Adrenal gland (tissue), 12 donors: ENCODE results near the gene CORO2B. TPM values are rescaled to one million over a fixed set of nuclear protein-coding genes. Genes with fewer than 3 reads are reported as not detected.

Experiments used
- DNase-seq, 7 donors: peaks; one replicate each; pipeline ENCODE4 v3.0.0-alpha.2; 2019 to 2020
- H3K27ac ChIP-seq, 5 donors: fragments of 200-600 bp; sonication (generic) in 4 of 5; 1 replicate in 3 of 5; 2 replicates in 2 of 5; pipeline versions ENCODE4 v1.5.1 to v1.8.0; 2016 to 2020; ENCODE audit warnings: mild to moderate bottlenecking in 1 of 5
- H3K27me3 ChIP-seq: fragments of 200-600 bp; 2 replicates; pipeline ENCODE4 v1.8.0; 2021
- H3K36me3 ChIP-seq, 2 donors: fragments of 200-600 bp; replicated peaks in 1 of 2; 1 replicate in 1 of 2; 2 replicates in 1 of 2; pipeline versions ENCODE4 v1.5.1 to v1.8.0; 2018 to 2022
- H3K4me1 ChIP-seq, 2 donors: fragments of 200-600 bp; replicated peaks in 1 of 2; 1 replicate in 1 of 2; 2 replicates in 1 of 2; pipeline versions ENCODE4 v1.5.1 to v1.8.0; 2018 to 2021
- H3K4me3 ChIP-seq, 4 donors: fragments of 200-600 bp; sonication (generic) in 3 of 4; one replicate each; pipeline ENCODE4 v1.5.1; 2016 to 2018
- H3K9me3 ChIP-seq, 3 donors: fragments of 200-600 bp; sonication (generic) in 1 of 3; replicated peaks in 1 of 3; 1 replicate in 2 of 3; 2 replicates in 1 of 3; pipeline versions ENCODE4 v1.5.1 to v1.8.0; 2016 to 2021
- CTCF ChIP-seq, 6 experiments: fragments of 450-650 bp in 4 of 6; fragments of 200-600 bp in 2 of 6; sonication (generic) in 1 of 6; IDR thresholded peaks; 1 replicate in 5 of 6; 2 replicates in 1 of 6; pipeline versions ENCODE4 v1.5.1 to v1.8.0; 2016 to 2021; ENCODE audit warnings: antibody characterized with exemption in 6 of 6, mild to moderate bottlenecking in 2 of 6, moderate library complexity in 1 of 6
- POLR2A ChIP-seq, 2 donors: fragments of 450-650 bp; IDR thresholded peaks; one replicate each; pipeline ENCODE4 v1.6.1; 2017; ENCODE audit warnings: antibody characterized with exemption in 2 of 2, mild to moderate bottlenecking in 2 of 2, moderate library complexity in 1 of 2
- WGBS, 4 donors: extraction: QIAGEN DNeasy Blood & Tissue Kit in 2 of 4; methylation state at CpG; one replicate each; pipeline versions ENCODE4 v1.1.5 to v1.1.7; 2013 to 2017; 5-methylcytosine and 5-hydroxymethylcytosine counted together
- intact Hi-C, 2 donors: fragments of 100-400 bp; cut with DNase I; formaldehyde crosslinking; loops; one replicate each; pipeline versions ENCODE4 v1.14.1 to v1.15.0; 2022 to 2023
- polyA plus RNA-seq, 3 donors: library from polyadenylated mRNA; stranded (reverse); fragments of 200-250 nt in 2 of 3; fragments of 350-450 nt in 1 of 3; fragmentation: Illumina TruSeq in 1 of 3; extraction: RNeasy Lipid Tissue Mini Kit (QIAGEN cat#74804) in 1 of 3; gene quantifications; one replicate each; pipeline ENCODE4 v1.2.3, GENCODE V29; 2013 to 2014
- total RNA-seq, 9 donors: library from RNA; depleted of rRNA in 4 of 9; stranded (reverse); fragments of >200 nt in 4 of 9; fragments of 120-200 nt in 1 of 9; fragmentation: NEBNext Ultra II Directional in 1 of 9; extraction: Animal tissue kit (Norgen Biotek cat#: 25700) in 1 of 9; gene quantifications; one replicate each; pipeline versions ENCODE4 v1.1.0 to v1.2.4, GENCODE V29; 2013 to 2023
- donor health status: healthy with polysubstance abuse.
- donor health status: Bipolar disorder and iron deficiency.
- donor health status: DM: yes; HTN: yes; CAD: no.
- donor health status: DM: no; HTN: no; CAD: no.
- donor health status: DM: no; HTN: no; CAD: no.
- donor health status: DM: yes; HTN: yes; CAD: no.

CORO2B gene
- total and polyA plus RNA-seq, 12 donors: 2.8 to 8.4 (median 4.3) TPM

- H3K36me3 ChIP-seq: no peaks in the 10 kb centered on the region
- no peak overlapping the region for H3K4me3 ChIP-seq
- H3K27ac ChIP-seq: no peak overlapping the region
- H3K9me3 ChIP-seq: no peaks in the 10 kb centered on the region
- peaks cover 8% of the 10 kb centered on the region for H3K27me3 ChIP-seq
- TF ChIP-seq CTCF (IDR thresholded peaks at IDR 0.05) (no peak), POLR2A (IDR thresholded peaks at IDR 0.05) (no peak)
- intact Hi-C loops: loop anchor here (5.0 to 10.0 kb wide), 5 partner anchors 97 to 370 kb away; no protein-coding TSS in a partner anchor
- peaks cover under 1 to 3% of the 10 kb centered on the region in 2 donors for H3K4me1 ChIP-seq
- 75 to 79% (median 77%) methylated on average over 7 to 10 of the region's 10 CpGs for WGBS, 4 donors
- DNase-seq: no peak
Observed at GRCh38 chr15:68554721-68555678, 23.8 kb upstream of the CORO2B start.

- intact Hi-C loops: loop anchor here (5.0 to 10.0 kb wide), 5 partner anchors 97 to 369 kb away; no protein-coding TSS in a partner anchor
- Histone ChIP-seq H3K4me3 (no peak overlapping the region), H3K27me3 (peaks cover 4% of the 10 kb centered on the region), H3K4me1 (peaks cover 3% of the 10 kb centered on the region in 2 donors), H3K36me3 (no peaks in the 10 kb centered on the region), H3K9me3 (no peaks in the 10 kb centered on the region), H3K27ac (no peak overlapping the region)
- peak in 1 of 7 donors; percentile 15 for DNase-seq
- TF ChIP-seq CTCF (IDR thresholded peaks at IDR 0.05) (no peak), POLR2A (IDR thresholded peaks at IDR 0.05) (no peak)
- WGBS, 4 donors: 78 to 92% (median 86%) methylated on average over 7 of the region's 7 CpGs
Observed at GRCh38 chr15:68555679-68556037, 23.1 kb upstream of the CORO2B start.

GRCh38 chr15:68556139-68556990 is 22.4 kb upstream of the CORO2B start:
- H3K27me3 ChIP-seq: peaks cover 4% of the 10 kb centered on the region
- 81 to 90% (median 86%) methylated on average over 14 to 17 of the region's 17 CpGs for WGBS, 4 donors
- DNase-seq: peak in 1 of 7 donors; percentile 12

More at GRCh38 chr15:68556139-68556990, 22.4 kb upstream of the CORO2B start:
- Histone ChIP-seq H3K36me3 (no peaks in the 10 kb centered on the region), H3K4me1 (peaks cover 3% of the 10 kb centered on the region in 2 donors), H3K9me3 (no peaks in the 10 kb centered on the region), H3K27ac (no peak overlapping the region), H3K4me3 (no peak overlapping the region)
- no peak for TF ChIP-seq POLR2A (IDR thresholded peaks at IDR 0.05)
- no peak for TF ChIP-seq CTCF (IDR thresholded peaks at IDR 0.05)
- intact Hi-C loops: loop anchor here (5.0 to 10.0 kb wide), 5 partner anchors 96 to 368 kb away; no protein-coding TSS in a partner anchor
